Measurements from ENCODE around the gene PDE8A. TPM values are rescaled to one million over a fixed set of nuclear protein-coding genes. Genes with fewer than 3 reads are reported as not detected.

The PDE8A gene
- total RNA-seq, 2 donors from 2014 or later: 19.2 to 23.2 TPM

- TF ChIP-seq CTCF (IDR thresholded peaks at IDR 0.05): no peak
- Histone ChIP-seq H3K27ac (no peak overlapping the region), H3K9me3 (peaks cover 0 to 4% of the 10 kb centered on the region in 2 donors), H3K4me3 (no peak overlapping the region), H3K36me3 (no peaks in the 10 kb centered on the region), H3K27me3 (no peaks in the 10 kb centered on the region), H3K4me1 (peaks cover 0 to 9% of the 10 kb centered on the region in 2 donors)
- no peak for DNase-seq (ENCODE audit: low spot score)
Measured at GRCh38 chr15:84961707-84962106, 19.9 kb upstream of the PDE8A start.

DNA sequence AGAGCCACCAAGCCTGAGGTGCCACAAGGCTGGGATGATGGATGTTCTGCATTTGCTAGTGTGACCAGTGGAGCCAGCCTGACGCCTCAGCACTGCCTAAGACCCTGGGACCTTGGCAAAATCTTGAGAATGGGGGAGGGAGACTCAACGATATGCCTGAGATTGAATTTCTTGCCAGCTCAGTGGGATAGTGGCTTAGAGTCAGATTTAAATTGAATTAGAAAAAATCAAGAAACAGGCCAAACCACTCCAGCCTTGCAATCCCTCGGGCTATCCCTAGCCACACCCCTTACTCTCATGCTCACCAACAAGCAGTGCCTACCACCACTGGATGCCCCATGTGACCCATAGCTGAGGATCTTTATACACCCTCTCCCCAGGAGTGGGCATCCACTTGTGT, 18.7 kb upstream of the PDE8A start:
- TF ChIP-seq CTCF (IDR thresholded peaks at IDR 0.05): no peak
- H3K27me3 ChIP-seq: no peaks in the 10 kb centered on the region
- no peaks in the 10 kb centered on the region for H3K36me3 ChIP-seq
- H3K27ac ChIP-seq: no peak overlapping the region
- H3K9me3 ChIP-seq: peaks cover 0 to 4% of the 10 kb centered on the region in 2 donors
- no peak overlapping the region for H3K4me3 ChIP-seq
- no peak for DNase-seq (ENCODE audit: low spot score)
- peaks cover 0 to 9% of the 10 kb centered on the region in 2 donors for H3K4me1 ChIP-seq

DNA sequence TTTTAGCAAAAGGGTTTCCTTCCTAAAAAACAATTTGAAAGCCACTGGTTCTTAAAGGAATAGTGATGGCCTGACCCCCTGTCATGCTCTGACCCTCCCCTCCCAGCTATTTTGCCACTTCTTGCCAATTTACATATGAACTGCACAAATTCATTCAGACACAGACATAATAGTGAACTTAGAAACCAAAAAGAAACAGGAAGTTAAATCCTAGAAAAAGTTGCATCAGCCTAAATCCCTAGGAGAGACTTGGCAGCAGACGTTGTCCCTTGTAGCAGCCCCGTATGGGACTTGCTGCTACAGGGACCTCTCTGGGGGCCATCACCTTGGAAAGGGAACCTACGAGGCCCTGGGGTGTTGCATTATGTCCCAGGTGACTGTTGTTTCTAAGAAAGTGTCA, 14.3 kb upstream of the PDE8A start:
- TF ChIP-seq CTCF (IDR thresholded peaks at IDR 0.05): no peak
- peaks cover 0 to 4% of the 10 kb centered on the region in 2 donors for H3K9me3 ChIP-seq
- H3K36me3 ChIP-seq: no peaks in the 10 kb centered on the region
- H3K27ac ChIP-seq: no peak overlapping the region
- H3K27me3 ChIP-seq: no peaks in the 10 kb centered on the region
- DNase-seq (ENCODE audit: low spot score): no peak
- H3K4me1 ChIP-seq: no peaks in the 10 kb centered on the region
- no peak overlapping the region for H3K4me3 ChIP-seq

- H3K4me1 ChIP-seq: no peaks in the 10 kb centered on the region
- no peaks in the 10 kb centered on the region for H3K27me3 ChIP-seq
- no peak for DNase-seq (ENCODE audit: low spot score)
- H3K4me3 ChIP-seq: no peak overlapping the region
- TF ChIP-seq CTCF (IDR thresholded peaks at IDR 0.05): no peak
- no peak overlapping the region for H3K27ac ChIP-seq
- peaks cover 0 to 4% of the 10 kb centered on the region in 2 donors for H3K9me3 ChIP-seq
- H3K36me3 ChIP-seq: no peaks in the 10 kb centered on the region
Measured at GRCh38 chr15:84968301-84968700, 13.4 kb upstream of the PDE8A start.

GRCh38 chr15:84969257-84969656, 12.4 kb upstream of the PDE8A start:
- Histone ChIP-seq H3K4me3 (no peak overlapping the region), H3K27ac (no peak overlapping the region), H3K36me3 (no peaks in the 10 kb centered on the region), H3K4me1 (no peaks in the 10 kb centered on the region), H3K27me3 (no peaks in the 10 kb centered on the region), H3K9me3 (peaks cover 0 to 4% of the 10 kb centered on the region in 2 donors)
- TF ChIP-seq CTCF (IDR thresholded peaks at IDR 0.05): no peak
- no peak for DNase-seq (ENCODE audit: low spot score)

GRCh38 chr15:84970843-84971242, 10.8 kb upstream of the PDE8A start:
- peaks cover 0 to 2% of the 10 kb centered on the region in 2 donors for H3K4me1 ChIP-seq
- DNase-seq (ENCODE audit: low spot score): no peak
- H3K27me3 ChIP-seq: no peaks in the 10 kb centered on the region
- no peaks in the 10 kb centered on the region for H3K9me3 ChIP-seq
- H3K4me3 ChIP-seq: no peak overlapping the region
- H3K27ac ChIP-seq: no peak overlapping the region
- TF ChIP-seq CTCF (IDR thresholded peaks at IDR 0.05): no peak
- no peaks in the 10 kb centered on the region for H3K36me3 ChIP-seq
